ENCODE data around the gene GK2.
A peak's percentile ranks its signal among the peaks of the same experiment; 100 is the strongest.

GK2 gene

DNA sequence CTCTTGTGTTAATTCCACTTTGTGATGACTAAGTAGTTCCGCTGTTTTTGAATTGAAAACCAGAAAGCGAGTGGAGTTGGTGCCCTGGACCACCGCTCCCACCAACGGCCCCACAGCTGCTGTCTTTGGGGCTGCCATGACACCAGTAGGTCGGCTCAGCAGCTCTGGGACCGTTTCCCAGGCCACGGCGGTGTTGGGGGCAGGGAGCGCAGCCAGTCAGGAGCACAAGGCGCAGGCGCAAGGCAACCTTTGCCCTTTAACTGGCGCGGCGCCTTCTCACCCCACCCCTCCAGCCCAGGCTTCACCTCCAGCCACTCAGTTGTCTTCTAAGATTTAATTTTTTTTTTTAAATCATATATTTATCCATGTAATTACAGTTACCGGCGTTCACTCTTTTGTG lies at the start of gene GK2:
Gene GK2 (minus strand): TSS at position 166 of the 400 bp plus-strand sequence. CDS start 28 bp downstream, at position 138.
- DNase-seq, result no peak

DNA sequence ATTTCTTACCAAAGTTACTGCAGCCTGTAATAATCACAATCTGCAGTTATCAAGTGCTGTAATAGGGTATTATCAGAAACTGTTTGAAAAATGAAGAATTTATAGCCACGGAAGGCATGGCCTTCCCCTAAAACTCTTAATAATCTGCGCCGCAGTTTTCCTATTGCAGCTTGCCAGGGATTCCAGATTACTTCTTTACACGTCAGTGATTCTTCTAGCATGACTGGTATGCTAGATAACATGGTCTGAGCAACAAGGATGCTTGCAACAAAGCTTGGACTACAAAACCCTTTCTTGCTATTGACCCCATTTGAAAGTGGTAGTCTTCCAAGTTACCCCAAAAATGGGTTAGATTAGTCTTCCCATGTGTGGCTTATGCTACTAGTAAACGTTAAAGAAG lies 47.2 kb upstream of the GK2 start:
- DNase-seq, result no peak

DNA sequence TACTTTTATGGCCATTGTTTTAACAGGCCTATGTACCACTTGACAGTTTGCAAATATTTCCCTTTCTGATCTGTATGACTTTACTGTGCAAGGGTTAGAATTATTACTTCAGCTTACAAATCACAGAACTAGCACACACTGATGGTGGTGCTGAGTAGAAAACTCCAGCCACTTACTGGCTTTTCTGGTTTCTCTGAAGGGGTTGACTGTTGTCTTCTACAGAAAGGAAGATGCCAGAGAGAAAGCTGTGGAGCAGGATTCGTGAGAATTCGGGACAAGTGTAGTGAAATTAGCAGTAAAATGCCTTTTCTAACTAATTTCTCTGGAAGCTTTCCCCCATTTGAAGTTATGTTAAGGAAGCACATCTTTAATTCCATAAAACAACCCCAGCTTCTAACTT lies 46.6 kb upstream of the GK2 start:
- no peak for DNase-seq

DNA sequence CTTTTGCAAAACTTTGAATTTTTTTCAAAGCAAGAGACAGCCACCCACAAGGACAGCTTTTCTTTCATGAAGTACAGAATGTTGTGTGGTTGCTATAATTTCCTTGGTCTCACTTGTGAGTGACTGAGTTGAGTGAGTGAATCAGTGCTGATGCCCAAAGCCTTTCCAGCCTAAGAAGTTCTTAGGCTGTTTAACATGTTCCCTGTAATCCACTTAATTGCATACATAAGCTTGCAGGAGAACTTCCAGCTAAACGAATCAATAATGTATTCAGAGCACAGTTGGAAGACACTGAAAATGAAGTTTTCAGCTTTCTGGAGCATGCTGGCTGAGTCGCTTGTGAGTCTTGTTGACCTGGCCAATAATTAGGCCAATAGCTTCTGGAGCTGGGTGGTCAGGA lies 42.0 kb upstream of the GK2 start:
- DNase-seq, result no peak

DNA sequence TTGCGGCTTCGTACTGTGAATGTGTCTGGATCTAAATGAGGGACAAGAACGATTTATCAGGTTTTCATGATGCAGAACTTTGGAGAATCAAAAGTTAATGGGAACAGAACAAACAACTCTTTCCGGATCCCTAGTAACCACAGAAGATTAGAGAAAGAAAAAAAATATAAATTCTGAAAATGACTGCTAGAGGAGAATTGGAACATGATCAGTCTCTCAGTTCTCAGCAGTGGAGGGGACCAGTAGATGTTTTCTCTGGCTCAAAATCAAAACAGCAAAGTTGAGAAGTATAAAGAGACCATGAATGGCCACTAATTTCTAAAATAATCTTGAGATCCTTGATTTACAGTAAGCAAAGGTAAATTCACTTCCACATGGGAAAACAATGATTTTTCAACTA lies 38.1 kb upstream of the GK2 start:
- DNase-seq, result no peak

DNA sequence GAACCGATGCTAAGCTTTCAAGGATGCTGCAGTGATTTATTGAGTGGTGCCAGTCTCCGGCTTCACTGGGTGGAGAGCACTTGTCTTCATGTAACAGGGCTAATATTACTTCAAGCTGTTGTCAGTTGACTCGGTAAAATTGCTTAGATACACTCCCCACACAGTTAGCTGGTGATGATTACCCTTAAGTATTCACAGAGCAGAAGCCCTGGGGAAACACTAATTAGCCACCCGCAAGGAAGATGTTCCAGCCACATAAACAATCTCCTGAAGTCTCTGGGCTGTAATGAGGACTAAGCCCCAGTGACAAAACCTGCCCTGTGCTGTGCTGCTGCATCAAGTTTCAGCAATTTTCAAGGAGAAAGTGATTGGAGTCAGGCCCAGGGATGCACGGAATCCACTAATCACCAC lies 37.3 kb upstream of the GK2 start:
- peak; percentile 43 for DNase-seq

DNA sequence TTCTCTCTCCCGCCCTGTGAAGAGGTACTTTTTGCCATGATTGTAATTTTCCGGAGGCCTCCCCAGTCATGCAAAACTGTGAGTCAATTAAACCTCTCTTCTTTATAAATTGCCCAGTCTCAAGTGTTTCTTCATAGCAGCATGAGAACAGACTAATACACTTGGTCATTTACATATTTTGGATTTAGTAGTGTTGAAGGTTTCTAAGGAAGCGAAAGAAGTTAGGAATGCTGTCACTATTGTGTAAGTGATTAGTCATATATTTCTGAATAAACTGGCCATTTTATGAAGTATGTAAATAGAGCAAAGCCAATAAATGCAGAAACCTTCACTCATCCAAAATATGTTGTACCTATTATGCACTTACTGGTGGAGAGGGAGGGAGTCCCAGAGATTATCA lies 34.4 kb upstream of the GK2 start:
- no peak for DNase-seq

DNA sequence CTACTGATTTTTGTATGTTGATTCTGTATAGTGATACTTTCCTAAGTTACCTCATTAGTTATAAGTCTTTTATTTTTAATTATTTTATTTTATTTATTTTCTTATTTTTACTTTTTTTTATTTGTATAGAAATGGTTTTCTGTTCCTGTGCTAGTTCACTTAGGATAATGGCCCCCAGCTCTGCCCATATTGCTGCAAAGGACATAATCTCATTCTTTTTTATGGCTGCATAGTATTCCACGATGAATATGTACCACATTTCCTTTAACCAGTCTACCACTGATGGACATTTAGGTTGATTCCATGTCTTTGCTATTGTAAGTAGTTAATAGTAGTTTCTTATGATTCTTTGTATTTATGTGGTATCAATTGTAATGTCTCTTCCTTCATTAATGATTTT lies 31.5 kb upstream of the GK2 start:
- DNase-seq, result no peak

DNA sequence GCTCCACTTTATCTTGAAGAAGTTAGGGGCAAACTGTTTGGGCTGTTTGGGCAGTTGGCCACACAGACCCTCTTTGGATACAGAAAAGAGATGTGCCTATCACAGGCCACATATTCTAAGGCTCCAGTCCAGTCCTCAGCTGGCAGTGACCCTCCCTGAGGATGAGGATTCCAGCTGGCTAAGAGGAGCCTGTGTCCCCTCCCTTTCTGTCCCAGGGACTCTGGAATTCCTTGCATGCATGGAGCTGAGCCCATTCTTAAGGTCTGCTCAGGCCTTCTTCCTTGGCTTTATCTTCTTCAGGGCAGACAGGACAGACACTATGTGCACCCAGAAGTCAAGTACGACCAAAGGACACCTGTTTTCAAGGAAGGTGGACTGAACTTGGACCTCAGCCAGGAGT lies 23.8 kb upstream of the GK2 start:
- no peak for DNase-seq

DNA sequence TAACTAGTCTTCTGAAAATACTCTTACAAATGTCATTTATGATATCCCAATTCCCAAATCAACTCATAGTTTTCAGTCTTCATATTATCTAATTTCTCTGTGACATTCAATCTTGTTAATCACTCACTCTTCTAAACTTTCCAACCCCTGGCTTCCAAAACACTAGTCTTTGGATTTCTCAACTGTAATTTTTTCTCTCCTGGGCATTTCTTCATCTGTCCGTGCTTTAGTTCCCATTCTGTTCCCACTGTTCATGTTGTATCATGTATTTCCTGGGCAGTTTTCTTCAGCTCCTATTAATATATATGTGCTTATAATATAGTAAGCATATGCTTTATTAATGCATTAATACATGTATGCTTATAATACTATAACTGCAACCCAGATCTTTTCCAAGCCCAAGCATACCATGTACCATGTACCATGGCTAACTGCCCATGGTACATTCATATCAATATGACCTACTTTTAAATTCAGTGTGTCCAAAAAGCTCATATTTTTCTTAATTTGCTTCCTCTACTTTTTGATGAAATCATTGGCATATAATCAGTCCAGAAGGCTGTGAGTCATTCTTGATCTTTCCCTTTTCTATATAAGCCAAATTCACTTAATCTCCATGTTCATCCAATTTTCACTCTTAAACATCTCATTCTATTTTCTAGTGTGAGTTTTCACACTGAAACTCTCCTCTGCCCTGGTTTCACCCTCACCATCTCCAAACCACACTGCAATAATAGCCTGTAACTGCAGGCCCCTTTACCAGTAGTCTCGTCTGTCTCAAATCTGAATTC lies 21.3 kb upstream of the GK2 start:
- DNase-seq, result no peak

DNA sequence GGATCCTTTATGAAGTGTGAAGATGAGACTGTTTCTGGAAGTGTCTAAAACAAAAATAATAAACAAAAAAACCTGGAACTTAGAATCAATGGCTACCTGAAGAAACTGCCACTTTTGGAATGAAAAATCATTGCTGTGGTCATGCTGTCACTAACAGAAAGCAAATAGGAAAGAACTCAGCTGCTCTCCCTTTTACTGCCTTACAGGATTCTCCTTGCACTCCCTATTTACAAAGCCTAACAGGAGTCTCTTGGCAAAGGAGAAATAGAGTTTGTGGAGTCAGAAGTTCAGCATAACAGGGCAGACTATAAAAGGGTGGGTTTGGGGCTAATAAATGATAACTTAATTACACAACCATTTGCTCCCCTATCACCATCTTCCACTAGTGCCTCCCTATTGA lies 19.0 kb upstream of the GK2 start:
- no peak for DNase-seq

DNA sequence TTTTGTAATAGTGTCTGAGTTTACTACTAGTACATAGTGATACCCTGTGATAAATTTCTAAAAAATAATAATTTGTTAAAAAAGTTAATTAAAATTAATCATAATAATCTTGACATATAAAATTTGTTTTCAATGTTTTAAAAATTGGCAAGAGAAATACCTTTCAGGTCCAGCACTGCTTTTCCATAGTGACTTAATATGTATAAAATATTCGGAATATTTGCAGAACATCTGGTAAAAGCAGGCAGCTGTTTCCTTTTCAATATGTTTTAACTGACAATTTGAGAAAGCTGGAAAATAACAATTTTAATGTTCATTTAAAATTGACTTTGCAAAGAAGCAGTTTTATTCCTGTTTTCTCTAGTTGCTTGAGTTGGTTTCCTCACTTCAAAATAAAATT lies 17.6 kb upstream of the GK2 start:
- DNase-seq, result no peak

DNA sequence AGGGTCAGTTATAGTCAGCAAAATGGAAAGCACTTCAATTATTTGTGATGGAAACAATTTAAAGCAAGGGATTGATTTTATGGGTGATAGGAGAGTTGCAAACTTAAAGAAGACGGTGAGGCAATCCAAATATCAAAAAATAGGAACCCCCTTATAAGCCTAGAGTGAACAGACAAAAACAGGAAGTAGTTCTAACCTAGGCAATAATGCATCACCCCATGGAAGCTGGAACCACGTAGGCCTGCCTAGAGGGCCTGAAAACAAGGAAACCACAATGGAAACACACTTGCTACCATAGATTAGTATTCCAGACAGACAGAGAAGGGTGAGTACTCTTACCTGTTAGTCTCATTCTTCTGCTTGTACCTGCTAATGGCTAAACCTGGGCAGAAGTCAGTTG lies 13.5 kb upstream of the GK2 start:
- DNase-seq, result no peak

DNA sequence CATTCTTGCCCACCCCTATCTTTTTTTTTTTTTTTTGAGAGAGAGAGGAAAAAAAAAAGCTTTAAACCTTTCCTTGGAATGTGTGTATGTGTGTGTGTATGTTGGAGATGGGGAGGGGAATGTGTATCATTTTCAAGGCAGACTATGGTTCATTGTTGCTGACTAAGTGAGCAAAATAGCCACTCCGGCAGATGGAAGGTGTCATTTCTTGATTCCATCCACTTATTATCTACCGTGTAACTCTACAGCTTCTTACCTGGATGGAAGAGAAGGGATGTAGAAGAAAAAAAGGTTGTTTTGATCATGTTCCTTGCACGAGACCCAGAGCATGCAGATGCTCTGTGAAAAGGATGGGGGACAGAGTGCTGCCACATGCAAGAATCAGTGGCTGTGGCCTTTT lies 5.9 kb upstream of the GK2 start:
- DNase-seq, result no peak

DNA sequence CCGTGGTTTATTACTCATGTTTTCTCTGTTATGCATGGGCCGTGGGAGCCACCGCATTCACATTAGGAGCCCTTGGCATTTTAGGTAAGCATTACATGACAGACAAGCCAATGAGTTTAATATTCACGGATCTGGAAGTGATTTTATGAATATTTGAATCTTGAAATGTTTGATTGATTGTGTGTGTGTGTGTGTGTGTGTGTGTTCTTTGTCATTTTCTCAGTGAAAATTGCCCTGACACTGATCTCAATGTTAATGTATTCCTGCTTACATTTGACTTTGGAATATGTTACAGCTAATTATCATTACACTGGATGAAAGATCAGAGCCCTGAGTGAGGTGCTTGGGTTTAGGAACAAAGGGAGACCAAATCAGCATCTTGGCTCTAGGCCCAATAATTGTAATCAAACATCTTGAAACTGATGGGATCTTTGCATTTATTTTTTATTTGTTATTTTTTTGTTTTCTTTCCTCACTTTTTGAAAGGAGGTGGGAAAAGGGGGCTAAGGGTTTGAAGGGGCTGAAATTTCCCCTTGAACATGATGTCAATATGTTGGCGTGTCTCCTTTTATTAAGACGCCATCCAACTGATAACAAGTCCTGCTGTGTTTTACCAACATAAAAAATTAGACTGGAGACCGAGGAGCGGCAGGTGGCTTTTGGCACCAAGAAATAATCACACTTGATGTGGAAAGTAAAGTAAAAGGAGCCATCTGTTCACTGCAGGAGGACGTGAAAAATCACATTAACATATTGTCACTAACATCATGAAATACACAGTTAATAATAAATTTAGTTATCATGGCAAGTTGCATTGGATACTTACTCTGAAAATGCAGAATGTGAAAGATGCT lies 5.2 kb upstream of the GK2 start:
- no peak for DNase-seq

DNA sequence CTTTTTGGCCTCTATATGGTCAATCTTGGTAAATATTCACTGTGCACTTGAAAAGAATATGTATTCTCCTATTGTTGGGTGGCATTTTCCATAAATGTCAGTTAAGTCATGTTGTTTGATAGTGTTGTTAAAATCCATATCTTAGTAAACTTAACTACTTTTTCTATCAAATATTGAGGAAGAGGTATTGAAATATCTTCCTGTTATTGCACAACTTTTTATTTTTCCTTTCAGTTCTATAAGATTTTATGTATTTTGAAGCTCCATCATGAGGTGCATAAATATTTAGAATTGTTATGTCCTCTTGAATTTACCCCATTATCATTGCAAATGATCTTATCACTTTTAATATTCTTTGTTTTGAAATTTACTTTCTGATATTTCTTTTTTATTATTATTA lies 3.4 kb downstream of the GK2 start:
- DNase-seq, result no peak

DNA sequence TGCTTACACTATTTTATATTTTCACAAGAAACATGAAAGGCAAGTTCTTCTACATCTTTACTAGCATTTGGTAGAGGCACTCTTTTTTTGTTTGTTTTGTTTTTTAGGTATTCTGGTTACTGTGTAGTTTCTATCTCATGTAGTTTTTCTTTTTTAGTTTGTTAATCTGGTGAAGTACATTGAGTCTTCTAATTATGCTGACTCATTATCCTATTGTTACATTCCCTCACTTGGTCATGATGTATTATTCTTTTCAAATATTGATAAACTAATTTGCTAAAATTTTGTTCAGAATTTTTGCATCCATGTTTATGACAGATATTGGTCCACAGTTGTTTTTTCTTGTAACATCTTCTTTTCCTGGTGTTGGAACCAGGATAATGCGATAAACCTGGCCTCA lies 4.7 kb downstream of the GK2 start:
- DNase-seq, result no peak

DNA sequence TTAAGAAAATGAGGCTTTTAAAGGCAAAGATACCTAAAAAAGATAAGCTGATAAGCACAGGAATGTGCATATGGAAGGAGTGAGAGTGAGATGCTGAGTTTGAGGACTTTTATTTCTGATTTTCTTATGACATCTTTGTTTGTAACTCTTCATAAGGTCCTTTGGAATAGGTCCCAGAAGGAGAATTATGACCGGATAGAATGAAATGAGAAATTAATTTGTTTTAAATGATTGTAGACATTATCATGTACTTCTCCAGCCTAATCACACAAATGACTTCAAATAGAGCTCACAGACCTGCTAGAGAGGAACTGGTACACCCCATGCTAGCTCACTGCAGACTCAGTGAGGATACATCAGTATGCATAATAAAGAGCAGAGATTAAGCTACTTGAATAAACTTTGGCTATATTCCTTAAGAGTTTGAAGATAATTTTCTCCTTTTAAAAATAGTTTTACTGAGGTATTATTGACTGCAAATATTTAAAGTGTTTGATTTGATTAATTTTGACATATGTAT lies 5.6 kb downstream of the GK2 start:
- no peak for DNase-seq

DNA sequence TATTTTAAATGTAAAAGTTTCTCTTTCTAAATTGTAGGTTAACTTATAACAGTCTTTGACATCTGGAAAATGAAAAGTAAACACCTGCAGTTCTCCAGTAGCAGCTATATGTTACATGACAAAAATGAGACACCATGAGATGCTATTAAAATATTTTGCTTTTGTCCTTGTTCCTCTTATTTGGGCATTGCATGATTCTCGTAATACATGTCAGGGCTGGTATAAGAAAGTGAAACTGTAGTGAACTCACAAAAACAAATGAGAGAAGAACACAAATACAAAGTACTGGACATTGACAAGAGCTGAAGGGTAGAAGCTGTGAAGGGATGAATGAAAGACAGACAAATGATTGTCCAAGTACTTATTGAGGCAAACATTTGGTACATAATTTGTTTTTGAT lies 9.0 kb downstream of the GK2 start:
- DNase-seq, result no peak

DNA sequence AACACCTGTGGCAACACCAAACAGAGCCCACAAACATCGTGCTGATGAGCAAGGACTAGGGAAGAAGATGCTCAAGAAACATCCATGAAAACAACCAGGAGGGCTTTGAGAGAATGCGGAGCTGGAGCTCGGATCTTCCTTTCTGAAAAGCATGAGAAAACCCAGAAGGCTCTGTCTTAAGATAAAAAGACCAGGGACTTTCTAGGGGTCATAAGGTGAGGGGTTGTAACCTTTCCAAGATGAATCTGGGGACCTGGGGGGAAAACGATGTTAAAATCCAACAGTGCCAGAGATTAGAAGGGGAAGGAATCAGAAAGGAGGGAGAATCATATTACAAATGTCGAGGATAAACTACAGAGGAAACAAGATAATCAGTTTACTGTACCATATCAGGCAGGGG lies 10.1 kb downstream of the GK2 start:
- DNase-seq, result no peak

DNA sequence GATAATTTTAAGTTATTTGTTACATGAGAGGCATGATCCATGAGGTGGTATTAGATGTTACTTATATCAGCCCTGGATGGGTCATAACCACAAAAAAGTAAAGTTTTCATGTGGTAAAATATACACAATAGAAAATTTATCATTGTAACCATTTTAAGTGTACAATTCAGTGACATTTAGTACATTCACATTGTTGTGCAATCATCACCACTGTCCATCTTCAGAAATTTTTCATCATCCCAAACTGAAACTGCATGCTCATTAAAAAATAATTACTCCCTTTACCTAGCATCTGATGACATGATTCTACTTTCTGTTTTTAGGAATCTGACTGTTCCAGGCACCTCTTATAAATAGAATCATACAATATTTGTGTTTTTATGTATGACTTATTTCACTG lies 11.2 kb downstream of the GK2 start:
- DNase-seq, result no peak

DNA sequence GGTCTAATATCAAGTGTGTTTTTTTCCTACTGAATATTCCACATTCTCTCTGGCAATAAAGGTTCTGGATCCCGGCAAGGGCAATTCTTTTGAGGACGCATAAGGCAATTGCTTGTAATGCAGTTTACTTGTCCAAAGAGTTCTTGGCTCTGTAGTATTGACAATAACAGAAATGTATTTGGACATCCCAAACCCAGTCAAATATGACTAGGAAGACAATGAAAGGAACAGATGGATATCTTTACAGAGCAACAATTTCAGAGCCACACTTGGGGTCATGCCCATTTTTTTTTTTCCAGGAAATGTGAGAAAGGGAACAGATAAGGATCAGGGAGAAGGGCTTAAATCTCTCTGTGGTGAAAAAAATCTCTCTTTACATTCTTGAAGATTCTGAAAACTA lies 12.2 kb downstream of the GK2 start:
- no peak for DNase-seq

DNA sequence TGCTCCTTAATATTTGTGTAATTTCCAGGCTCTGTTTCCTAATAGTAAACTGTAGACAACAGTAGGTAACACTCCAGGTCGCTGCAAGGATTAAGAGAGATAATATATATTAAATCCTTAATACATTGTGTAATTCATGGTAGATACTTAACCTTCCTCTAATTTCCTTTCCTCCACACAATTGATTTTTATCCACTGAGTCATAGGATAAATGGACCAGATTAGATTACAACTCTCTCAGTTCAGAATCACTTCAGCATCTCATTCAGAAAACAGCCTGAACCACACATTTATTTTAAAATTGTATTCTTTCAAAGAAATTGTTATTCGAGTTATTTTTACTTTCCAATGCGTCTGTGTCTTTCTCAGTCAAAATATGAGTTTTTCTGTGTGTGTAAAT lies 17.1 kb downstream of the GK2 start:
- no peak for DNase-seq

DNA sequence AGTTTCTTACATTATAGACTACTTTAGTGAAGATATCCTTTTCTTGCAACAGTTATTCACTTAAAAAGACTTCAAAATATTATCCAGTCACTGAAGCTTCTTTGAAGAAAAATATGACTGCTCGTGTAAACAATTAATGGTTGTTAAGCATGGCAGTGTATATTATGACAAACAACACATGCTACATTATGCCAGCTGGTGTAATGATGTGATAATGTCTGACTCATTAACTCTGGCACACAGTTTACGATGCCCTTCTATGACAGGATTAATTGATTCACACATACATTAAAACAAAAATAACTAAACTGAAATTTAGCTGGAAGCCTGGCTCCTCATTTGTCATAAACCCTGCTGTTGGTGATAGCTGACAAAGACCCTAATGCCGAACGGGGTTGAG lies 22.4 kb downstream of the GK2 start:
- no peak for DNase-seq
